Measurements from ENCODE around the gene LNX2.
A peak's percentile ranks its signal among the peaks of the same experiment; 100 is the strongest.

The LNX2 gene

DNA sequence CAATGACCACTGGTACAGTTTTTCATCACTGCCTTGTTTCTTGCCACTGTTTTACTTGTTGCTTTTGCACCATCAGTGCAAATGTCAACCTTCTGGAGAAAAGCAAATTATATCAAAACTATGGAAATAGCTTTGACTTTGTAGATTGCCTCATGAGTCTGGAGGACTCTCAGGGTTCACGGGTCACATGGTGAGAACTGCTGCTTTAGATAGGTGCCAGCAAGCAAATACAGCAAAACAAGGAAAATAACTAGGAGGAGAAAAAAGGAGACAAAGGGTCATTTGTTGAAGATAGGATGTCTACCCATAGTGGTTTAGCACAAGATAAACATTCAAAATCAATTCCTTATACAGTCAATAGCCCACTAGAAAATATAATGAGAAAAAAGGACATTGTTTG lies 34.5 kb upstream of the LNX2 start:
- no peak for DNase-seq (ENCODE audit: extremely low read depth, low read depth)
- no peak overlapping the region for H3K4me3 ChIP-seq (replicated peaks; ENCODE audit: low read depth, low read length)
- TF ChIP-seq, protein P1, sequence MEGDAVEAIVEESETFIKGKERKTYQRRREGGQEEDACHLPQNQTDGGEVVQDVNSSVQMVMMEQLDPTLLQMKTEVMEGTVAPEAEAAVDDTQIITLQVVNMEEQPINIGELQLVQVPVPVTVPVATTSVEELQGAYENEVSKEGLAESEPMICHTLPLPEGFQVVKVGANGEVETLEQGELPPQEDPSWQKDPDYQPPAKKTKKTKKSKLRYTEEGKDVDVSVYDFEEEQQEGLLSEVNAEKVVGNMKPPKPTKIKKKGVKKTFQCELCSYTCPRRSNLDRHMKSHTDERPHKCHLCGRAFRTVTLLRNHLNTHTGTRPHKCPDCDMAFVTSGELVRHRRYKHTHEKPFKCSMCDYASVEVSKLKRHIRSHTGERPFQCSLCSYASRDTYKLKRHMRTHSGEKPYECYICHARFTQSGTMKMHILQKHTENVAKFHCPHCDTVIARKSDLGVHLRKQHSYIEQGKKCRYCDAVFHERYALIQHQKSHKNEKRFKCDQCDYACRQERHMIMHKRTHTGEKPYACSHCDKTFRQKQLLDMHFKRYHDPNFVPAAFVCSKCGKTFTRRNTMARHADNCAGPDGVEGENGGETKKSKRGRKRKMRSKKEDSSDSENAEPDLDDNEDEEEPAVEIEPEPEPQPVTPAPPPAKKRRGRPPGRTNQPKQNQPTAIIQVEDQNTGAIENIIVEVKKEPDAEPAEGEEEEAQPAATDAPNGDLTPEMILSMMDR (IDR thresholded peaks at IDR 0.05; ENCODE audit: low read depth, low read length, missing control alignments) = no peak

DNA sequence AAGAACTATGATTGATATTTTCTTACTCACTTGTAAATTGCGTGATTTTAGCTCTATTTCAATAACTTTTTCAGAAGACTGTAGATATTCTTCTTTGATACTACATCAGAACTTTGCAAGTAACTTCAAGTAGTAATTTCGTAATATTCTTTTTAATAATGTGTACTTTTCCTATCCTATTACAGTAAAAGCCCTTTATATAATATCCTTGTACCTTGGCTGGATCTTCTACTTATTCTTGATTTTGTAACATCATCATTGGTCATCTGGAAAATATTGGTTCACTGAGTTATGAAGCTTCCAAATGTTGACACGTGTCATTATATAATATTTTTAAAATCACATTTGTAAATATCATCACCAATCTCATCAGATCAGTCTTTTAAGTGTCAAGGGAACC lies 33.7 kb upstream of the LNX2 start:
- H3K4me3 ChIP-seq (replicated peaks; ENCODE audit: low read depth, low read length) = no peak overlapping the region
- no peak for DNase-seq (ENCODE audit: extremely low read depth, low read depth)
- TF ChIP-seq, protein P1 (IDR thresholded peaks at IDR 0.05; ENCODE audit: low read depth, low read length, missing control alignments) = no peak

DNA sequence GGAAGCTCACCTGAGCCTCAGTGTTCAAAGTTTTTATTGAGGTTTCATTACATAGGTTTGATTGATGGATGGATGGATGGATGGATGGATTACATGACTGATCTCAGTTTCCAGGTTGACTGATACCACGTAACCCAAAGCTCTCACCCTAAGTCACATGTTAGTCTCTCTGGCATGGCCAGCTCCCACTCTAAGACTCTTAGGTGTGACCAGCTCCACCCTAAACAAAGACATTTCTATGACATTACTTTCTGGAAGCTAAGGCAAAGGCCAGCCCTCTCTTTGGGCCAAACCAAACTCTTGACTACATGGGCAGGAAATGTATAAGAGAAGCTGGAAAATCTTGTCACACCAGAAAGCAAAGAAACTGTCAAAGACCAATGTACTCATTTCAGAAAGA lies 30.0 kb upstream of the LNX2 start:
- no peak overlapping the region for H3K4me3 ChIP-seq (replicated peaks; ENCODE audit: low read depth, low read length)
- TF ChIP-seq, protein P1 (IDR thresholded peaks at IDR 0.05; ENCODE audit: low read depth, low read length, missing control alignments) = no peak

DNA sequence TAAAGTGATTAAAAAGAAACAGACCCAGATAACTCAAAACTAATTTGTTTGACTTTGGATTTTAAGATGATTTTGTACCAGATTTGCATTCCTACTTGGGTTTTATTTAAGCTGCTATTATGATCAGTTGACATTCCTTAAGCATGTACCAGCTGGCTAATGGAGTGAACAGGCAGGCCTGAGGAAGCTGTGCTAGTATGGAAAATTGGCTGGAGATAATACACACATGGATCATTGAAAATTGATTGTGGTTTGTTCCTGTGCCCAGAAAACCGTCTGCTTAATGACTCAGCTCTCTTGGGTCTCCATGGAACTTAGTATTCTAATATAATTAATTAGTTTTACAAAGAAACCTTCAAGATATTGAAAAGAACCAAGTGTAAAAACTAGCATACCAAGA lies 24.0 kb upstream of the LNX2 start:
- DNase-seq (ENCODE audit: extremely low read depth, low read depth) = peak; percentile 31
- TF ChIP-seq, protein P1 (IDR thresholded peaks at IDR 0.05; ENCODE audit: low read depth, low read length, missing control alignments) = no peak
- H3K4me3 ChIP-seq (replicated peaks; ENCODE audit: low read depth, low read length) = no peak overlapping the region

More for the DNA sequence above, 30.0 kb upstream of the LNX2 start:
- no peak for DNase-seq (ENCODE audit: extremely low read depth, low read depth)

DNA sequence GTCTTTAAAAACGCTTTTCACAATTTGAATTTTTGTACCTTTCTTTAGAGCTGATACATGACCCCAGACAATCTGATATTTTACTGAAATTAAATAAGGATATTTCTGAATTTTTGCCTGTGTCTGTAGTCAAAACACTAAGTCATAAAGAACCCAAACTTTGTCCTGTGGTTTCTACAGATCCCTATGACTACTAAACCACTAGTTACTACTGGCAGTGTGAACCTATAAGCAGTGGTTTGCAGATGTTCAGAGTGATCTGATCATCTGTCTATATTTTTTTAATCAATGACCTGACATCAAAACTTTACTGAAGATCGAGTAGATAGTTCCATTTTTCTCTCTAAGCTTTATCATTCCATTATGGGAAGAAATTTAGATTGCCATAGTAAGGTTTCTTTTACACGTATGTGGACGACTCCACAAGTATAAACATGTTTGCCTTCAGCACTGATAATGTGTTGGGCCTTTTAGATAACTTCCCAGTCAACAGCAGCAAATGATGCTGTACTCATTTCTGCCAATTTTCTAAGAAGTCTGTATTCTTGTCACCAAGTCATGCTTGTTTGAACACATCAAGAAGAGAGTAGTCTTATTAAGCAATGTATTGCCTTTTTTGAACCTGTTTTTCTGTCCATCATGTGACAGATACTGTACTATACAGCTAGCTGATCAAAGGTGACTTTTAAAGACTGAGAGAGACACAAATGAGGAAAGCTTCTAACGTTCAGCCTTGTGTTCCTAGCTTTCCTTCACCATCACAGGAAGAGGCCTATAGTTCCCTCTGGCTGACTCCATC lies 23.2 kb upstream of the LNX2 start:
- DNase-seq (ENCODE audit: extremely low read depth, low read depth) = no peak
- no peak overlapping the region for H3K4me3 ChIP-seq (replicated peaks; ENCODE audit: low read depth, low read length)
- TF ChIP-seq, protein P1 (IDR thresholded peaks at IDR 0.05; ENCODE audit: low read depth, low read length, missing control alignments) = no peak

DNA sequence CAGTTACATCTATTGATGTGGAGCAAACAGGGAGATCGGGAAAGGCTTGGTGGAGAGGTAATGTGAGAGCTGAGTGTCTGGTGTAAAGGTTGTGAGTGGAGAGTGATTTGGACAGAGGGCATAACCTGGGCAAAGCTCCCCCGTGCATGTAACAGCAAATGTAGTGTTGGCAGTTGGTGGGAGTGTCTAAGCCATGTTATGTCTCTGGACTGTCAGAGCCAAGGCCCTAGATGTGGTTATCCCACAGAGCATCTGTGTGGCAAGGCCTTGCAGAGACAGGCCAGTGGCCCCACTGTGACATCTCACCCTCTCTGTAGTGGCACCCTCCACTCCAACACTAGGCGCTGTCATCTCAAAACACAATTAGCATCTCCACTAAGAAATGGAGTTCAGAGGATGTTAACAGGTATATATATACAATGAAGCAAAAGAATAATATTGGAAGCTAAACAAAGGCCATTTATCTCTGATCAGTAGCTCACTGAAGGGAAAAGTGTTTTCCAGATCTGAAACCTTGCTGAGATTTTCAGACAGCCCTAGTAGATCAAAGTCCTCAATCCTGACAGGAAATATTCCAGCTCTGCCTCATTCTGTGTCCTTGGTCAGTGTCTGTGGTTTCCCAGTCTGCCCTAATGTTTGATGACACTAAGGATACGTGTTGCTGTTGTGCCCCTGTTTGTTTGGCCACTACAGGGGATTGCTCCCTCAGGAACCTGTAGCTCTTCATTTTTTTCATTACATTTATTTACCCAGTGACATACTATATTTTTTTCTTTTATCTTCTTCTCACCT lies 21.6 kb upstream of the LNX2 start:
- no peak for DNase-seq (ENCODE audit: extremely low read depth, low read depth)
- H3K4me3 ChIP-seq (replicated peaks; ENCODE audit: low read depth, low read length) = no peak overlapping the region
- TF ChIP-seq, protein P1 (IDR thresholded peaks at IDR 0.05; ENCODE audit: low read depth, low read length, missing control alignments) = no peak
